Measurements from ENCODE around the gene PCDHA6. TPM values are rescaled to one million over a fixed set of nuclear protein-coding genes. Genes with fewer than 3 reads are reported as not detected.
"Not testable (repeated sequence)": the region's sequence is repeated elsewhere in the genome, so short reads cannot be mapped to it uniquely, and the experiment has no call there.

Gene PCDHA6, protein sequence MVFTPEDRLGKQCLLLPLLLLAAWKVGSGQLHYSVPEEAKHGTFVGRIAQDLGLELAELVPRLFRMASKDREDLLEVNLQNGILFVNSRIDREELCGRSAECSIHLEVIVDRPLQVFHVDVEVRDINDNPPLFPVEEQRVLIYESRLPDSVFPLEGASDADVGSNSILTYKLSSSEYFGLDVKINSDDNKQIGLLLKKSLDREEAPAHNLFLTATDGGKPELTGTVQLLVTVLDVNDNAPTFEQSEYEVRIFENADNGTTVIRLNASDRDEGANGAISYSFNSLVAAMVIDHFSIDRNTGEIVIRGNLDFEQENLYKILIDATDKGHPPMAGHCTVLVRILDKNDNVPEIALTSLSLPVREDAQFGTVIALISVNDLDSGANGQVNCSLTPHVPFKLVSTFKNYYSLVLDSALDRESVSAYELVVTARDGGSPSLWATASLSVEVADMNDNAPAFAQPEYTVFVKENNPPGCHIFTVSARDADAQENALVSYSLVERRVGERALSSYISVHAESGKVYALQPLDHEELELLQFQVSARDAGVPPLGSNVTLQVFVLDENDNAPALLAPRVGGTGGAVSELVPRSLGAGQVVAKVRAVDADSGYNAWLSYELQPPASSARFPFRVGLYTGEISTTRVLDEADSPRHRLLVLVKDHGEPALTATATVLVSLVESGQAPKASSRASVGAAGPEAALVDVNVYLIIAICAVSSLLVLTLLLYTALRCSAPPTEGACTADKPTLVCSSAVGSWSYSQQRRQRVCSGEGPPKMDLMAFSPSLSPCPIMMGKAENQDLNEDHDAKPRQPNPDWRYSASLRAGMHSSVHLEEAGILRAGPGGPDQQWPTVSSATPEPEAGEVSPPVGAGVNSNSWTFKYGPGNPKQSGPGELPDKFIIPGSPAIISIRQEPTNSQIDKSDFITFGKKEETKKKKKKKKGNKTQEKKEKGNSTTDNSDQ
- 20.2 TPM in 2 replicates for total RNA-seq
- long read RNA-seq, transcript PCDHA6-201 (1 exons, 3,267 nt), result major isoform, 9 of 10 reads
- long read RNA-seq, partial matches to known transcripts, result 0 of 10 reads
- long read RNA-seq, other reads (novel, unspliced or antisense), result 1 of 10 reads

- peak within 1 kb of the TSS; percentile 87 for H3K4me3 Mint-ChIP-seq (ENCODE audit: unreplicated experiment)
- peak within 1 kb of the TSS; percentile 89 for H3K27ac Mint-ChIP-seq (ENCODE audit: unreplicated experiment)
Measured at GRCh38 chr5:140827704-140828361, at the start of gene PCDHA6. PCDHA6 (plus strand) TSS chr5:140827960; CDS start chr5:140828092, 132 bp downstream.

DNA sequence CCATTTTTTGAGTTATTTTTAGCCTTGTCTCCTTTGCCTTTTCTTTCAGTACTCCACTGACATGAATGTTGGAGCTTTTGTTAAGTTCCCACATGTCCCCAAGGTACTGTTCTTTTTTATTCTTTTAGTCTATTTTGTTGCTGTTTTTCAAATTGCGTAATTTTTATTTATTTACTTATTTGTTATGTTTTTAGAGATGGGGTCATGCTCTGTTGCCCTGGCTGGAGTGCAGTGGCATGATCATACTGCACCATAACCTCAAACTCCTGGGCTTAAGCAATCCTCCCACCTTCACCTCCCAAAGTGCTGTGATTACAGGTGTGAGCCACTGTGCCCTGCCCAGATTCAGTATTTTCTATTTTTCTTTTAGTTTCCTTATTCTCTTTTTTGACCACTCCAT is 47.2 kb upstream of the PCDHA6 start:
- no peak overlapping the region for H3K4me3 Mint-ChIP-seq (ENCODE audit: unreplicated experiment)
- TF ChIP-seq, protein P1, sequence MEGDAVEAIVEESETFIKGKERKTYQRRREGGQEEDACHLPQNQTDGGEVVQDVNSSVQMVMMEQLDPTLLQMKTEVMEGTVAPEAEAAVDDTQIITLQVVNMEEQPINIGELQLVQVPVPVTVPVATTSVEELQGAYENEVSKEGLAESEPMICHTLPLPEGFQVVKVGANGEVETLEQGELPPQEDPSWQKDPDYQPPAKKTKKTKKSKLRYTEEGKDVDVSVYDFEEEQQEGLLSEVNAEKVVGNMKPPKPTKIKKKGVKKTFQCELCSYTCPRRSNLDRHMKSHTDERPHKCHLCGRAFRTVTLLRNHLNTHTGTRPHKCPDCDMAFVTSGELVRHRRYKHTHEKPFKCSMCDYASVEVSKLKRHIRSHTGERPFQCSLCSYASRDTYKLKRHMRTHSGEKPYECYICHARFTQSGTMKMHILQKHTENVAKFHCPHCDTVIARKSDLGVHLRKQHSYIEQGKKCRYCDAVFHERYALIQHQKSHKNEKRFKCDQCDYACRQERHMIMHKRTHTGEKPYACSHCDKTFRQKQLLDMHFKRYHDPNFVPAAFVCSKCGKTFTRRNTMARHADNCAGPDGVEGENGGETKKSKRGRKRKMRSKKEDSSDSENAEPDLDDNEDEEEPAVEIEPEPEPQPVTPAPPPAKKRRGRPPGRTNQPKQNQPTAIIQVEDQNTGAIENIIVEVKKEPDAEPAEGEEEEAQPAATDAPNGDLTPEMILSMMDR (IDR thresholded peaks at IDR 0.05), result no peak
- H3K27me3 Mint-ChIP-seq (ENCODE audit: unreplicated experiment), result no peaks in the 10 kb centered on the region
- no peaks in the 10 kb centered on the region for H3K36me3 Mint-ChIP-seq (ENCODE audit: unreplicated experiment)
- no peak overlapping the region for H3K27ac Mint-ChIP-seq (ENCODE audit: unreplicated experiment)
- H3K4me1 Mint-ChIP-seq (ENCODE audit: unreplicated experiment), result no peaks in the 10 kb centered on the region
- DNase-seq (ENCODE audit: extremely low spot score, unreplicated experiment), result no peak
- H3K9me3 Mint-ChIP-seq (ENCODE audit: unreplicated experiment), result peaks cover 50% of the 10 kb centered on the region

More at GRCh38 chr5:140827704-140828361, at the start of gene PCDHA6:
- Mint-ChIP-seq H3K9me3 (ENCODE audit: unreplicated experiment) (peaks cover 11% of the 10 kb centered on the region), H3K36me3 (ENCODE audit: unreplicated experiment) (peaks cover 21% of the 10 kb centered on the region), H3K4me1 (ENCODE audit: unreplicated experiment) (peaks cover 14% of the 10 kb centered on the region), H3K27me3 (ENCODE audit: unreplicated experiment) (no peaks in the 10 kb centered on the region)
- no peak for DNase-seq (ENCODE audit: extremely low spot score, unreplicated experiment)
- TF ChIP-seq, protein P1 (IDR thresholded peaks at IDR 0.05), result peak; percentile 63

DNA sequence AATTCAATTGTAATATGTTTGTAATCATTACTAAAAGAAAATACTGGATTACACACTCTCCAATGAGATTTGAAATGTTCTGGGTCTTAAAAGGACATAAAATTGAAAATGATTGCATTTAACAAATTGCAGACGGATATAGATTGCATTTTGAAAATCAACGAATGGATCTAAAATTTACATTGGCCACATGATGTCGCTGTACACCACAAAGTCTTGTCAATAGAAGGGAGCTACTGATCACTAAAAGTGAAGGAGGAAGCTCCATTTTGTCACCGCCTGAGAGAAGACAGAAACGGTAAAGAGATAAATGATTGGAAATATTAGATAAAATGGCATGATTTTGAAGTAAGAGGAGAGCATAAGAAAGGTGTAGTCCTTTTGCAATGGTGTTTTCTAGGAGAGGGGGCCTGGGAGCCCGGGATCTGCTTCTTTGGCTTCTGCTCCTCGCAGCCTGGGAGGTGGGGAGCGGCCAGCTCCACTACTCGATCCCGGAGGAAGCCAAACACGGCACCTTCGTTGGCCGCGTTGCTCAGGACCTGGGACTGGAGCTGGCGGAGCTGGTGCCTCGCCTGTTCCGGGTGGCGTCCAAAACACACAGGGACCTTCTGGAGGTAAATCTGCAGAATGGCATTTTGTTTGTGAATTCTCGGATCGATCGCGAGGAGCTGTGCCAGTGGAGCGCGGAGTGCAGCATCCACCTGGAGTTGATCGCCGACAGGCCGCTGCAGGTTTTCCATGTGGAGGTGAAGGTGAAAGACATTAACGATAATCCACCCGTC is 41.7 kb upstream of the PCDHA6 start, which contains the start of gene PCDHA1:
PCDHA1 (plus strand) TSS at position 236 of the 782 bp plus-strand sequence.
- DNase-seq (ENCODE audit: extremely low spot score, unreplicated experiment), result no peak
- no peak within 1 kb of the TSS for H3K4me3 Mint-ChIP-seq (ENCODE audit: unreplicated experiment)
- no peak within 1 kb of the TSS for H3K27ac Mint-ChIP-seq (ENCODE audit: unreplicated experiment)
- H3K9me3 Mint-ChIP-seq (ENCODE audit: unreplicated experiment), result peaks cover 32% of the 10 kb centered on the region
- H3K27me3 Mint-ChIP-seq (ENCODE audit: unreplicated experiment), result no peaks in the 10 kb centered on the region
- no peaks in the 10 kb centered on the region for H3K36me3 Mint-ChIP-seq (ENCODE audit: unreplicated experiment)
- TF ChIP-seq, protein P1 (IDR thresholded peaks at IDR 0.05), result no peak
- no peaks in the 10 kb centered on the region for H3K4me1 Mint-ChIP-seq (ENCODE audit: unreplicated experiment)

DNA sequence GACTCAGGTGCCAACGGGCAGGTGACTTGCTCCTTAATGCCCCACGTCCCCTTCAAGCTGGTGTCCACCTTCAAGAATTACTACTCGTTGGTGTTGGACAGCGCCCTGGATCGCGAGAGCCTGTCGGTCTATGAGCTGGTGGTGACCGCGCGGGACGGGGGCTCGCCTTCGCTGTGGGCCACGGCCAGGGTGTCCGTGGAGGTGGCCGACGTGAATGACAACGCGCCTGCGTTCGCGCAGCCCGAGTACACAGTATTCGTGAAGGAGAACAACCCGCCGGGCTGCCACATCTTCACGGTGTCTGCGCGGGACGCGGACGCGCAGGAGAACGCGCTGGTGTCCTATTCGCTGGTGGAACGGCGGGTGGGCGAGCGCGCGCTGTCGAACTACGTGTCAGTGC is 40.3 kb upstream of the PCDHA6 start:
- peaks cover 40% of the 10 kb centered on the region for H3K9me3 Mint-ChIP-seq (ENCODE audit: unreplicated experiment)
- H3K36me3 Mint-ChIP-seq (ENCODE audit: unreplicated experiment); H3K4me3 Mint-ChIP-seq (ENCODE audit: unreplicated experiment); DNase-seq (ENCODE audit: extremely low spot score, unreplicated experiment); H3K27me3 Mint-ChIP-seq (ENCODE audit: unreplicated experiment); H3K27ac Mint-ChIP-seq (ENCODE audit: unreplicated experiment); H3K4me1 Mint-ChIP-seq (ENCODE audit: unreplicated experiment): not testable (repeated sequence)

- DNase-seq (ENCODE audit: extremely low spot score, unreplicated experiment); H3K36me3 Mint-ChIP-seq (ENCODE audit: unreplicated experiment); H3K27me3 Mint-ChIP-seq (ENCODE audit: unreplicated experiment); H3K27ac Mint-ChIP-seq (ENCODE audit: unreplicated experiment); H3K4me3 Mint-ChIP-seq (ENCODE audit: unreplicated experiment); H3K4me1 Mint-ChIP-seq (ENCODE audit: unreplicated experiment): not testable (repeated sequence)
- peaks cover 43% of the 10 kb centered on the region for H3K9me3 Mint-ChIP-seq (ENCODE audit: unreplicated experiment)
Measured at GRCh38 chr5:140787849-140788504, 39.8 kb upstream of the PCDHA6 start.
